Mucosa of descending colon (tissue), 3 donors: ENCODE data around the gene EXOC6. TPM values are rescaled to one million over a fixed set of nuclear protein-coding genes. Genes with fewer than 3 reads are reported as not detected.

Source experiments
- ATAC-seq: fragments of 200-7000 bp; cut with Tn5 transposase; one replicate; pipeline ENCODE4 v1.9.1; 2020; ENCODE audit warnings: mild to moderate bottlenecking, moderate library complexity
- DNase-seq, 3 donors: peaks; one replicate each; pipeline ENCODE4 v3.0.0-alpha.2; 2020
- H3K36me3 ChIP-seq: fragments of 200-600 bp; one replicate; pipeline ENCODE4 v1.8.0; 2021; ENCODE audit warnings: low read depth, mild to moderate bottlenecking
- H3K4me1 ChIP-seq: fragments of 200-600 bp; one replicate; pipeline ENCODE4 v1.8.0; 2021; ENCODE audit warnings: low read depth, mild to moderate bottlenecking
- H3K4me3 ChIP-seq: fragments of 200-600 bp; one replicate; pipeline ENCODE4 v1.8.0; 2021; ENCODE audit warnings: mild to moderate bottlenecking
- H3K9me3 ChIP-seq: fragments of 200-600 bp; one replicate; pipeline ENCODE4 v1.8.0; 2021; ENCODE audit warnings: mild to moderate bottlenecking
- CTCF ChIP-seq: fragments of 200-600 bp; IDR thresholded peaks from one replicate; pipeline ENCODE4 v1.8.0; 2022; ENCODE audit warnings: antibody characterized with exemption, mild to moderate bottlenecking
- intact Hi-C, 2 donors: fragments of 100-400 bp; cut with DNase I in 1 of 2; cut with micrococcal nuclease in 1 of 2; formaldehyde crosslinking; loops; one replicate each; pipeline versions ENCODE4 v1.11.0 to v1.11.1; 2022; cut with DNase I, micrococcal nuclease
- total RNA-seq, 3 donors: library from RNA; stranded (reverse); fragmentation: NEBNext Ultra II Directional in 2 of 3; extraction: Animal tissue kit (Norgen Biotek cat#: 25700) in 2 of 3; gene quantifications; one replicate each; pipeline versions ENCODE4 v1.2.1 to v1.2.4, GENCODE V29; 2021 to 2023
- donor health status: DM: no; HTN: no; CAD: no; lungs with moderate emphysema.
- donor health status: DM: no; HTN: no; CAD: no.
- donor health status: DM: no; HTN: yes; CAD: no.

EXOC6 gene
- total RNA-seq, 3 donors from 2014 or later: 12.7 to 13.9 (median 13.1) TPM

GRCh38 chr10:93072225-93072712 is 223.9 kb downstream of the EXOC6 start:
- Histone ChIP-seq H3K36me3 (no peaks in the 10 kb centered on the region), H3K9me3 (no peaks in the 10 kb centered on the region), H3K4me3 (no peak overlapping the region), H3K4me1 (peaks cover 46% of the 10 kb centered on the region)
- ATAC-seq: peak; percentile 67
- TF ChIP-seq CTCF: no peak
- peak in 2 of 3 donors; percentile 31 to 48 for DNase-seq
- intact Hi-C loops: loop anchor here in 1 of 2 donors (10.0 kb wide), 1 partner anchor 283 kb away; no protein-coding TSS in a partner anchor

GRCh38 chr10:93072713-93073538 is 224.6 kb downstream of the EXOC6 start:
- ATAC-seq: no peak
- intact Hi-C loops: loop anchor here in 1 of 2 donors (10.0 kb wide), 1 partner anchor 282 kb away; no protein-coding TSS in a partner anchor
- peaks cover 46% of the 10 kb centered on the region for H3K4me1 ChIP-seq

GRCh38 chr10:93073539-93074146 is 225.3 kb downstream of the EXOC6 start, which contains the start of gene CYP26A1:
TSS of gene CYP26A1 (plus strand) at chr10:93073893. CDS start at chr10:93073935, 42 bp downstream.
- H3K36me3 ChIP-seq: no peaks in the 10 kb centered on the region
- H3K9me3 ChIP-seq: no peaks in the 10 kb centered on the region
- DNase-seq: no peak
- peaks cover 40% of the 10 kb centered on the region for H3K4me1 ChIP-seq
- no peak for TF ChIP-seq CTCF
- H3K4me3 ChIP-seq: no peak within 1 kb of the TSS
- intact Hi-C loops: loop anchor here in 1 of 2 donors (10.0 kb wide), 1 partner anchor 281 kb away; no protein-coding TSS in a partner anchor
- peak; percentile 24 for ATAC-seq

More at GRCh38 chr10:93072713-93073538, 224.6 kb downstream of the EXOC6 start:
- Histone ChIP-seq H3K4me3 (no peak overlapping the region), H3K9me3 (no peaks in the 10 kb centered on the region), H3K36me3 (no peaks in the 10 kb centered on the region)
- no peak for TF ChIP-seq CTCF
- no peak for DNase-seq

- intact Hi-C loops: loop anchor here in 1 of 2 donors (10.0 kb wide), 1 partner anchor 281 kb away; no protein-coding TSS in a partner anchor
- DNase-seq: no peak
- Histone ChIP-seq H3K36me3 (no peaks in the 10 kb centered on the region), H3K4me3 (no peak overlapping the region), H3K4me1 (peaks cover 38% of the 10 kb centered on the region), H3K9me3 (no peaks in the 10 kb centered on the region)
- ATAC-seq: no peak
- no peak for TF ChIP-seq CTCF
Measured at GRCh38 chr10:93074147-93074596, 225.9 kb downstream of the EXOC6 start.

GRCh38 chr10:93074597-93075368 is 226.5 kb downstream of the EXOC6 start:
- no peak for TF ChIP-seq CTCF
- Histone ChIP-seq H3K36me3 (no peaks in the 10 kb centered on the region), H3K4me3 (no peak overlapping the region)

More at GRCh38 chr10:93074597-93075368, 226.5 kb downstream of the EXOC6 start:
- Histone ChIP-seq H3K9me3 (no peaks in the 10 kb centered on the region), H3K4me1 (peaks cover 38% of the 10 kb centered on the region)
- ATAC-seq: no peak
- DNase-seq: no peak
- intact Hi-C loops: loop anchor here in 1 of 2 donors (10.0 kb wide), 1 partner anchor 280 kb away; no protein-coding TSS in a partner anchor
